Lung (tissue), 12 donors: ENCODE data around the gene HECTD4. TPM values are rescaled to one million over a fixed set of nuclear protein-coding genes. Genes with fewer than 3 reads are reported as not detected.

Source experiments
- ATAC-seq: fragments of 200-7000 bp; cut with Tn5 transposase; one replicate; pipeline ENCODE4 v1.9.1; 2020; ENCODE audit warnings: moderate number of reproducible peaks; ENCODE audit not compliant: insufficient read depth, low FRiP score
- DNase-seq, 3 donors: peaks; one replicate each; pipeline ENCODE4 v3.0.0-alpha.2; 2013 to 2017
- H3K27ac ChIP-seq, 2 donors: one replicate each; pipeline ENCODE4 v1.5.1; 2013; ENCODE audit warnings: mild to moderate bottlenecking in 2 of 2, moderate library complexity in 2 of 2, control low read depth in 1 of 2, inconsistent platforms in 1 of 2, low read depth in 1 of 2, low read length in 1 of 2
- H3K27me3 ChIP-seq, 3 donors: one replicate each; pipeline ENCODE4 v1.5.1; 2013; ENCODE audit warnings: low read length in 2 of 3; ENCODE audit not compliant: control insufficient read depth in 3 of 3, insufficient read depth in 3 of 3
- H3K36me3 ChIP-seq, 4 donors: one replicate each; pipeline ENCODE4 v1.5.1; 2013; ENCODE audit warnings: low read length in 4 of 4, mild to moderate bottlenecking in 1 of 4, moderate library complexity in 1 of 4; ENCODE audit not compliant: control insufficient read depth in 4 of 4, insufficient read depth in 4 of 4
- H3K4me1 ChIP-seq, 5 donors: one replicate each; pipeline ENCODE4 v1.5.1; 2013; ENCODE audit warnings: low read length in 5 of 5, mild to moderate bottlenecking in 2 of 5, moderate library complexity in 1 of 5; ENCODE audit not compliant: control insufficient read depth in 5 of 5, insufficient read depth in 5 of 5
- H3K4me3 ChIP-seq: one replicate; pipeline ENCODE4 v1.5.1; 2013; ENCODE audit warnings: mild to moderate bottlenecking, control low read depth, moderate library complexity
- H3K9ac ChIP-seq, 2 donors: one replicate each; pipeline ENCODE4 v1.5.1; 2013; ENCODE audit warnings: low read length in 2 of 2, control low read depth in 1 of 2; ENCODE audit not compliant: insufficient read depth in 1 of 2
- H3K9me3 ChIP-seq, 4 donors: one replicate each; pipeline ENCODE4 v1.5.1; 2013; ENCODE audit warnings: low read length in 3 of 4, mild to moderate bottlenecking in 1 of 4, moderate library complexity in 1 of 4; ENCODE audit not compliant: control insufficient read depth in 4 of 4, insufficient read depth in 3 of 4
- CTCF ChIP-seq: IDR thresholded peaks from 2 replicates; pipeline ENCODE4 v1.5.1; 2012; ENCODE audit warnings: mild to moderate bottlenecking; ENCODE audit errors: control extremely low read depth, extremely low read depth
- WGBS, 2 donors: extraction: QIAGEN DNeasy Blood & Tissue Kit; methylation state at CpG; one replicate each; pipeline ENCODE4 v1.1.7; 2013; 5-methylcytosine and 5-hydroxymethylcytosine counted together
- polyA plus RNA-seq, 2 donors: library from polyadenylated mRNA; stranded (reverse); fragments of 200-250 nt; gene quantifications; one replicate each; pipeline ENCODE4 v1.2.1, GENCODE V29; 2013
- total RNA-seq, 2 donors: library from RNA; depleted of rRNA in 1 of 2; stranded (reverse); fragments of >200 nt in 1 of 2; gene quantifications; one replicate each; pipeline ENCODE4 v1.2.1, GENCODE V29; 2014 to 2021
- donor health status: control.
- donor health status: control.
- donor health status: Bipolar disorder and iron deficiency.
- donor health status: healthy.
- donor health status: DM: yes; HTN: yes; CAD: no.

Gene HECTD4
- total and polyA plus RNA-seq, 4 donors, result 4.5 to 96.5 (median 35.7) TPM

GRCh38 chr12:112153893-112154219 lies 228.4 kb downstream of the HECTD4 start:
- Histone ChIP-seq H3K4me1 (peaks cover 0 to 2% (median 0%) of the 10 kb centered on the region in 5 donors), H3K27ac (no peak overlapping the region), H3K9ac (no peak overlapping the region), H3K4me3 (no peak overlapping the region), H3K9me3 (peaks cover 0 to 4% (median 2%) of the 10 kb centered on the region in 4 donors), H3K27me3 (no peaks in the 10 kb centered on the region), H3K36me3 (peaks cover 26 to 45% (median 36%) of the 10 kb centered on the region in 4 donors)
- TF ChIP-seq CTCF, result no peak
- DNase-seq (no peak), ATAC-seq (no peak)
- 93 to 96% methylated on average over 8 of the region's 8 CpGs for WGBS, 2 donors

GRCh38 chr12:112153181-112153892 lies 228.9 kb downstream of the HECTD4 start:
- Histone ChIP-seq H3K27me3 (no peaks in the 10 kb centered on the region), H3K4me3 (no peak overlapping the region), H3K36me3 (peaks cover 28 to 47% (median 39%) of the 10 kb centered on the region in 4 donors), H3K9me3 (peaks cover 0 to under 1% (median 0%) of the 10 kb centered on the region in 4 donors), H3K4me1 (peaks cover 0 to 2% (median 0%) of the 10 kb centered on the region in 5 donors), H3K27ac (no peak overlapping the region), H3K9ac (no peak overlapping the region)
- 86 to 92% methylated on average over 11 of the region's 11 CpGs for WGBS, 2 donors
- ATAC-seq (no peak), DNase-seq (no peak)
- no peak for TF ChIP-seq CTCF

- H3K9me3 ChIP-seq, result no peaks in the 10 kb centered on the region
- no peak for DNase-seq
- ATAC-seq, result no peak
- no peak overlapping the region for H3K4me3 ChIP-seq
- no peak overlapping the region for H3K27ac ChIP-seq
- no peaks in the 10 kb centered on the region for H3K27me3 ChIP-seq
- H3K9ac ChIP-seq, result no peak overlapping the region
- 93 to 95% methylated on average over 11 of the region's 11 CpGs for WGBS, 2 donors
- TF ChIP-seq CTCF, result no peak
- H3K36me3 ChIP-seq, result peaks cover 32 to 53% (median 42%) of the 10 kb centered on the region in 4 donors
- peaks cover 0 to 4% (median 0%) of the 10 kb centered on the region in 5 donors for H3K4me1 ChIP-seq
Observed at GRCh38 chr12:112151766-112152541, 230.3 kb downstream of the HECTD4 start.
